ENCODE data around the gene GARIN5A.
A peak's percentile ranks its signal among the peaks of the same experiment; 100 is the strongest.
"Not testable (repeated sequence)": the region's sequence is repeated elsewhere in the genome, so short reads cannot be mapped to it uniquely, and the experiment has no call there.

The GARIN5A gene

DNA sequence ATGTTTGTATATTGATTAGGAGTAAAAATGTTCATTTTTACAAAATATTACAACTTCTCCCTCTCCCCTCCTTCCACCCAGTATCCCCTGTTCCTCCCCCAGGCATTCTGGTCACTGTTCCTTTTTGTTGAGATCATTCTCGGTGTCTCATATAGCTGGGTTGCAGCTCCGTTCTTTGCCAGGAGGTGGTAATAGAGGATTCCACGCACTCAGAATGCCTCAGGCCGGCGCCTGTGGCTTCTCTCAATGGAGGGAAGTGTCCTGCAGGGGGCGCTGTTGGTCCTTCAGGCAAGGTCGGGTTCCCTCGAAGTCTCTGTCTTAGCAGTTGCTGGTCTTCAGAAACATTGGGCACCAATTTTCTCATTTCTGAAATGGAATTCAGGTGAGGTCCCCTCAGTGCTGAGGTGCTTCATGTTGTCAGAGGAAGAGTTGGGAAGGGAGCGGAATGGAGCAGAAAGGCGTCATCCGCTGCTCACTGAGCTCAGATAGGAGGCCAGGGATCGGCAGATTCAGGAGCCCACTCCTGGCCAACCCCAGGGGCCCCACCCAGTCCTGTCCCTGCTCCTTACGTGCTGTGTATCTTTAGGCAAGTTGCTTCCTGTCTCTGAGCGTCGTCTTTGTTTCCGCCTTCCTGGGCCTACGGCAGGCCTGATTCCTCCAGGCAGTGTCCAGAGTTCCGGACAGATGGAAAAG, 10.3 kb upstream of the GARIN5A start:
- no peak for DNase-seq

GRCh38 chr19:50485284-50485955, 8.8 kb upstream of the GARIN5A start:
- DNase-seq, result no peak

- no peak for DNase-seq
Measured at GRCh38 chr19:50482916-50483315, 6.3 kb upstream of the GARIN5A start.

GRCh38 chr19:50482271-50482855, 5.7 kb upstream of the GARIN5A start:
- no peak for DNase-seq

GRCh38 chr19:50481351-50482149, 4.9 kb upstream of the GARIN5A start:
- DNase-seq, result no peak

GRCh38 chr19:50480281-50481111, 3.8 kb upstream of the GARIN5A start:
- DNase-seq, result no peak

DNA sequence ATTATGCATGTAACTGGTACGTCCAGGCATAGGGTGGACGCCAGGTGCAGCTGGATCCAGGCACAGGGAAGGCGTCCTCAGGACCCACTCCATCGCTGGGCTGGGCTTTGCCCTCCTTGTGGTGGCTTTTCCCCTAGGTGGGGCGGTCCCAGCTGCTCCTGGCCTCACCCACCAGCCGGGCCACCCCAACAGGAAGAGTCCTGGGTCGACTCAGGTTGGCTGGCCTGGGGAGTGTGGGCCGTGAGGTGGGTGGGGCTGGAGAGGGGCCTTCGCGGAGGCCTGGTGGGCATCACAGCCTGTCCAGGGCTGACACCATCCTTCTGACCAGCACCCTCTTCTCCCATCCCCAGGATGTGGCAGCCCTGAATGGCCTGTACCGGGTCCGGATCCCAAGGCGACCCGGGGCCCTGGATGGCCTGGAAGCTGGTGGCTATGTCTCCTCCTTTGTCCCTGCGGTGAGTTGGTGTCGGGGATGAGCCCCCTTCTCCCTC, 3.2 kb upstream of the GARIN5A start:
- DNase-seq, result no peak

- DNase-seq, result no peak
Measured at GRCh38 chr19:50478901-50479715, 2.5 kb upstream of the GARIN5A start.

- no peak for DNase-seq
Measured at GRCh38 chr19:50477751-50478515, 1.3 kb upstream of the GARIN5A start.

- no peak for DNase-seq
Measured at GRCh38 chr19:50476907-50477238, 225 bp upstream of the GARIN5A start.

DNA sequence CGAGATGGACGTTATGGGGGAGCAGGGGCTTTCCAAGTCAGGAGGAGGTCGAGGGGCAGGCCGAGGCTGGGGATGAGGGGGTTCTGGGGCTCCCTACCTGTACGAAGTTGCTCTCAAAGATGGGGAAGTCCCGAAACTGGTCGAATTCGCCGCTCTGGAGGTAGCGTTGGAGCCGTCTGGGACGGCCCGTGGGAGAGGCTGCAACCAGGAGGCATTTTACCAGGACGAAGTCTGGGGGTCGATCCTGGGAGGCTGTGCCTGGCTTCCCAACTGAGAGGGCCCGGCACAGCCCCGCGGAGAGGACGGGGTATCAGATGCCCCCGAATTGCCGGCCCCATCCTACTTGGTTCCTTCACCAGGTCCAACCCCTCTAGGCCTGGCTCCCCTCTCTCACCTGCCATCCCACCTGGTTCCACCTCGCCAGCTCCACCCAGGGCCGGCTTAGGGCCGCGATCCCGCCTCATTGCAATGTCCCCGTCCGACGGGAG, 868 bp downstream of the GARIN5A start:
- no peak for DNase-seq

DNA sequence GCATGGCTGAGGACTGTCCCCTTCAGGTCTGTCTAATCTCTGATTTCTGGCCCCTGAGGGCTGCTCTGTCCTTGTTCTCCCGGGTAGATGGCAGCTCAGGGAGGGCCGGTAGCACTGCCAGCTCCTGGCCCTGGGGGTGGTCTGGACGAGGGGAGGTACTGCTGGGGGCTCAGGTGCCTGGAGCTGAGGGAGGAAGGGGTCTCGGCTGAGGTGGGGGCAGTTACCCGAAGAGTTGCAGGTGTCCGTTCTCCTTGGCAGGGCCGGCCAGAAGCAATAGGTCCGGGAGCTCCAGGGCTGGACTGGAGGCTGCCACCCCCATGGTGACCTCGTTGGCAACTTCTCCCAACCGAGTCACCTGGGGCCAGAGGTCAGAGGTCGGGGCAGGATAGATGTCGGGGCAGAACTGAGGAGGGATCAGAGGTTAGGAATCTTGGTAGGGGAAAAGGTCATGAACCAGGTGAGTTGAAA, 1.5 kb downstream of the GARIN5A start:
- DNase-seq, result no peak

DNA sequence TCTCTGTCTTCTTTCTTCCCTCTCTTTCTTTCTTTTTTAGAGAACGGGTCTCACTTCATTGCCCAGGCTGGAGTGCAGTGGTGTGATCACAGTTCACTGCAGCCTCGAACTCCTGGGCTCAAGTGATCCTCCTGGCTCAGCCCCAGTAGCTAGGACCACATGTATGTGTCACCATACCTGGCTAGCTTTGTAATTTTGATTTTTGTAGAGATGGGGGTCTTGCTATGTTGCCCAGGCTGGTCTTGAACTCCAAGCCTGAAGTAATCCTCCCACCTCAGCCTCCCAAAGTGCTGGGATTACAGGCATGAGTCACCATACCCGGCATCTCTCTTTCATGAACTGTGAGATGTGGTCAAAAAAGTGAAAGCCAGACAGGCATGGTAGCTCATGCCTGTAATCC, 3.3 kb downstream of the GARIN5A start:
- not testable (repeated sequence) for DNase-seq

DNA sequence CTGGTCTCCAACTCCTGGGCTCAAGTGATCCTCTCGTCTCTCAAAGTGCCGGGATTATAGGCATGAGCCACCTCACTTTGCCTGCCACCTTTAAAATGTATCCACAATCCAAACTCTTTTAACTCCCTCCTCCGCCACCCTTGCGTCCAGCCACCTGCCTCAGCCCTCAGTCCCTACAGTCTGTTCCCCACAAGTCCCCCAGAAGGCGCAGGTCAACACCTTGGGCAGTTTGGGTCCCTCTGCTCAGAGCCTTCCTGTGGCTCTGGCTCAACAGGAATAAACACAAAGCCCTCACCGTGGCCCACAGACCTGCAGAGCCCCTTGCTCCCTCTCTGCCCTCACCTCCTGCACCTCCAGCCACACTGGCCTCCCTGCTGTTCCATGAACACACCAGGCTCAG, 7.8 kb downstream of the GARIN5A start:
- DNase-seq, result no peak

- no peak for DNase-seq
Measured at GRCh38 chr19:50467566-50467965, 9.1 kb downstream of the GARIN5A start.

GRCh38 chr19:50466706-50467039, 10.0 kb downstream of the GARIN5A start:
- DNase-seq, result no peak

DNA sequence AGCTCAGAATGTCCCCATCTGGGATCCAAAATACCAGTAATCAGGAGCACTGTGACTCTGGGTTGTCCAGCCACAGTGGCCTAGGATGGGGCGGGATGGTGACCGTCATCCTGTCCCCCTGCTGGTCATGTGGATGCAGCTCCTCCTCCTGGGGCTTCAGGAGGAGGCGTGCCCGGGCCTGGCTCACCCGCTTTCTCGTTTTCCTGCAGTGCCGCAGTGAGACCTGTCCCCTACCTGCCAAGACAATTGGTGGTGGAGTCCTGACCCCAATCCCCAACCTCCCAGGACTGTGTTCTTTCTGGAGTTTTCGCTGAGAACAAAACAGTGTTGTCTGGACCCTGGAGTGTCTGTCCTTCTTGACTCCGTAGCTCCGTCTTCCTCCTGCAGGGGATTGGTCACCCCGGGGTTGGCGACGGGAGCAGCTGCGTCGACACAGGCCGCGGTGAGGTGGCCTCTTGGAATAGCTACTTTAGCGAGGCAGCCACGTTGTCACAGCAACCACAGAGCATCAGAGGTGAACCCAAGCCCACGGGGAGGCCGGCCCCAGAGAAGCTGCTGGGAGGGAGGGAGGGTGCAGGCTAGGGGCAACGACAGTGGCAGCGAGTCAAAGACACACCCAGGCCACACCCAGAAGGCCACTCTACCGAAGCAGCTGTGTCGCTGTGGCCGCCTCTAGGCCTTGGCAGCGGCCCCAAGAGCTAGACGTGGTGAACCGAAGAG, 10.5 kb downstream of the GARIN5A start:
- DNase-seq, result peak; percentile 7

DNA sequence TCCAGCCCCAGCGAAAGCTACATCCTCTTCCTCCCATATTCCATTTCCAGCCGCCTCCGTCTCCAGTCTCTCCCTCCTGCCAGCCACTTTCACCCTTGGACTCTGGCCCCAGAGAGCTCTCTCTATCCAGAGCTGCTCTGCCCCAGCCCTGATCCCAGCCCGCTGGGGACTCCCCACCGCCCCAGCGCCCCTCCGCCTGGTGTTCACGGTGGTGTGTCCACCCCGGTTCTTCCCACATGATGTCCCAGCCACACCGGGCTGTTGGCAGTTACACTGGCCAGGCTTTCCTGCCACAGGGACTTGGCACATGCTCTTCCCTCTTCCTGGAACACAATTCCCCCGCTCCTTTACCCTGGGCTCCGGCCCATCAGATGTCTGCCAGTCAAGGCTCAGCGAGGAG, 11.6 kb downstream of the GARIN5A start:
- DNase-seq, result no peak

- DNase-seq, result no peak
Measured at GRCh38 chr19:50464348-50464747, 12.3 kb downstream of the GARIN5A start.

GRCh38 chr19:50462970-50463369, 13.7 kb downstream of the GARIN5A start:
- DNase-seq, result no peak

Data from NCI-H1436 (cell line).